Neural crest cell (in vitro differentiated cells): ENCODE measurements around the gene DLGAP3. TPM values are rescaled to one million over a fixed set of nuclear protein-coding genes. Genes with fewer than 3 reads are reported as not detected.
A peak's percentile ranks its signal among the peaks of the same experiment; 100 is the strongest.

ENCODE experiments used
- DNase-seq: peaks from one replicate; pipeline ENCODE4 v3.0.0; 2021; ENCODE audit warnings: low read depth, mixed read lengths, low spot score
- H3K27ac Mint-ChIP-seq: one replicate; pipeline ENCODE4 v1.8.0; 2021; ENCODE audit warnings: mild to moderate bottlenecking, mixed read lengths; ENCODE audit not compliant: unreplicated experiment
- H3K27me3 Mint-ChIP-seq: 2 replicates; pipeline ENCODE4 v1.8.0; 2021; ENCODE audit warnings: low read depth, mild to moderate bottlenecking, mixed read lengths
- H3K36me3 Mint-ChIP-seq: 2 replicates; pipeline ENCODE4 v1.8.0; 2021; ENCODE audit warnings: low read depth, mild to moderate bottlenecking, mixed read lengths
- H3K4me1 Mint-ChIP-seq: 2 replicates; pipeline ENCODE4 v1.8.0; 2021; ENCODE audit warnings: mixed read lengths
- H3K4me3 Mint-ChIP-seq: one replicate; pipeline ENCODE4 v1.8.0; 2021; ENCODE audit warnings: mild to moderate bottlenecking, mixed read lengths
- H3K9me3 Mint-ChIP-seq: 2 replicates; pipeline ENCODE4 v1.8.0; 2021; ENCODE audit warnings: mixed read lengths
- CTCF ChIP-seq: fragments of 200-600 bp; sonication (generic); conservative IDR thresholded peaks from 2 replicates; pipeline ENCODE4 v1.5.0; 2021; ENCODE audit warnings: antibody characterized with exemption, mild to moderate bottlenecking
- total RNA-seq: library from RNA; stranded (reverse); gene quantifications from 2 replicates; pipeline ENCODE4 v1.2.1, GENCODE V29; 2021

Gene DLGAP3
- total RNA-seq, 1 donor from 2014 or later: 5.0 TPM

DNA sequence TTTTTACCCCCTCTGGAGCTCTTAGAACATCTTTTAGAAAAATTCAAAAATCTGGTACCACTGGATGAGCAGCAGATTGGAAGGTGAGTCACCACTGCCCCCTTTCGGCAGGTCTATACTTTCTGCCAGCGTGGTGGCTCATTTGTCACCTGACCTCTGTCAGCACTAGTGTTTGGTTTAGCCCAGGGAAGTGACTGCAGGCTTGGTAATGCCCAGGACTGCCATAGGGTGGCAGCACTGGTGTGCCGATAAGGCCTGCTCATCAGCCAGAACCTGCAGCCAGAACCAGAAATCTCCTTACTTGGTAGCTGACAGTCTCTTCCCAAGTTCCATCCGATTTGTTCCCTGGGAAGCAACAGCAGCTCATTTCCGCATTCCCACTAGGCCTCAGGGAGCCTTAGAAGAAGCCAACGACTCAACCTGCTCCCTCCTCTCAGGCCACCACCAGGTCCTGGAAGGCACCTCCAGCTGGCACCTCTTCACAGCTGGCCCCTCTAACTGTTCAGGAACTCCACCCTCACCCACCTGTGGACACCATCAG is 76.7 kb downstream of the DLGAP3 start:
- H3K27ac Mint-ChIP-seq: no peak overlapping the region

GRCh38 chr1:34851431-34852105 is 77.9 kb downstream of the DLGAP3 start:
- no peak for DNase-seq
- Mint-ChIP-seq H3K9me3 (no peaks in the 10 kb centered on the region), H3K4me3 (no peak overlapping the region), H3K27me3 (no peaks in the 10 kb centered on the region), H3K36me3 (peaks cover 10% of the 10 kb centered on the region), H3K4me1 (peaks cover 49% of the 10 kb centered on the region), H3K27ac (no peak overlapping the region)
- TF ChIP-seq CTCF: no peak

More for the DNA sequence above, 76.7 kb downstream of the DLGAP3 start:
- no peaks in the 10 kb centered on the region for H3K9me3 Mint-ChIP-seq
- H3K4me1 Mint-ChIP-seq: peaks cover 41% of the 10 kb centered on the region
- H3K27me3 Mint-ChIP-seq: no peaks in the 10 kb centered on the region
- peaks cover 10% of the 10 kb centered on the region for H3K36me3 Mint-ChIP-seq
- peak; percentile 99 for TF ChIP-seq CTCF
- DNase-seq: peak; percentile 87
- peak overlapping the region; percentile 56 for H3K4me3 Mint-ChIP-seq

DNA sequence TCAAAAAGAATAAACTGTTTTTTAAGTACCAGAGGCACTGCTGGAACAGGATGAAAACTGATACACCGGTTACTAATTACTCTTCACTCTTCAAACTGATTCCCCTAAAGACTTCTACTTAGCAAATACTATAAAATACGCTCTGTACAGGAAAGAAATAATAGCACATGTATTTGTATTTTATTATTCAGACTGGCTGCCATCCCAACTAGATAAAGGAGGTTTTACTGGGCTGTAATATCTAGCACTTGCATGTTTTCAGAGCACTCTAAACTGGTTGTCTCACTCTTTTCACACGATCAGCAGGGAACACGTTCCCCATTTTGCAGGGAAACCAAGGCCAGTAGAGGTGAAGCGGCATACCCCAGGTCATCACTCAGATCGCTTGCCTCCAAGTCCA is 79.1 kb downstream of the DLGAP3 start:
- no peak for DNase-seq
- no peak overlapping the region for H3K27ac Mint-ChIP-seq
- H3K27me3 Mint-ChIP-seq: no peaks in the 10 kb centered on the region
- no peak for TF ChIP-seq CTCF
- no peak overlapping the region for H3K4me3 Mint-ChIP-seq
- peaks cover 58% of the 10 kb centered on the region for H3K4me1 Mint-ChIP-seq
- peaks cover 10% of the 10 kb centered on the region for H3K36me3 Mint-ChIP-seq
- H3K9me3 Mint-ChIP-seq: no peaks in the 10 kb centered on the region

- Mint-ChIP-seq H3K27ac (peak overlapping the region; percentile 58), H3K4me1 (peaks cover 84% of the 10 kb centered on the region), H3K36me3 (peaks cover 10% of the 10 kb centered on the region), H3K4me3 (peak overlapping the region; percentile 24), H3K27me3 (no peaks in the 10 kb centered on the region), H3K9me3 (no peaks in the 10 kb centered on the region)
- TF ChIP-seq CTCF: no peak
- DNase-seq: no peak
These were observed 82.4 kb downstream of the DLGAP3 start for GRCh38 chr1:34847094-34847493.

GRCh38 chr1:34846265-34846664 is 83.2 kb downstream of the DLGAP3 start:
- DNase-seq: no peak
- Mint-ChIP-seq H3K4me3 (no peak overlapping the region), H3K27ac (no peak overlapping the region), H3K9me3 (no peaks in the 10 kb centered on the region), H3K27me3 (no peaks in the 10 kb centered on the region), H3K36me3 (peaks cover 10% of the 10 kb centered on the region), H3K4me1 (peaks cover 84% of the 10 kb centered on the region)
- TF ChIP-seq CTCF: no peak
